Kidney tubule cell (primary cell): ENCODE measurements around the gene GPR108.

Source experiments
- DNase-seq: peaks from one replicate; pipeline ENCODE4 v3.0.0-alpha.2; 2018; ENCODE audit warnings: low spot score

The GPR108 gene

GRCh38 chr19:6737873-6738786 lies 750 bp upstream of the GPR108 start:
- DNase-seq: peak; percentile 87

GRCh38 chr19:6736917-6737283 lies 480 bp downstream of the GPR108 start:
- no peak for DNase-seq

- peak; percentile 88 for DNase-seq
Observed at GRCh38 chr19:6736169-6736916, 1.0 kb downstream of the GPR108 start.

- peak; percentile 33 for DNase-seq
Observed at GRCh38 chr19:6735181-6735911, 2.0 kb downstream of the GPR108 start.

- DNase-seq: no peak
Observed at GRCh38 chr19:6734096-6734696, 3.2 kb downstream of the GPR108 start.

GRCh38 chr19:6733338-6734095 lies 3.9 kb downstream of the GPR108 start:
- DNase-seq: no peak

- no peak for DNase-seq
Observed at GRCh38 chr19:6732803-6733337, 4.5 kb downstream of the GPR108 start.

- DNase-seq: no peak
Observed at GRCh38 chr19:6731822-6732221, 5.6 kb downstream of the GPR108 start.

- no peak for DNase-seq
Observed at GRCh38 chr19:6730941-6731670, 6.3 kb downstream of the GPR108 start.

- no peak for DNase-seq
Observed at GRCh38 chr19:6730153-6730804, 7.1 kb downstream of the GPR108 start.

GRCh38 chr19:6729573-6730152 lies 7.7 kb downstream of the GPR108 start:
- DNase-seq: no peak

- DNase-seq: no peak
Observed at GRCh38 chr19:6728346-6728745, 9.0 kb downstream of the GPR108 start.

GRCh38 chr19:6725513-6726231 lies 11.7 kb downstream of the GPR108 start:
- peak; percentile 67 for DNase-seq

- no peak for DNase-seq
Observed at GRCh38 chr19:6724631-6725492, 12.5 kb downstream of the GPR108 start.

GRCh38 chr19:6723738-6724137 lies 13.6 kb downstream of the GPR108 start:
- DNase-seq: peak; percentile 21

- DNase-seq: peak; percentile 58
Observed at GRCh38 chr19:6723108-6723618, 14.2 kb downstream of the GPR108 start.

GRCh38 chr19:6721773-6722172 lies 15.6 kb downstream of the GPR108 start:
- peak; percentile 66 for DNase-seq

GRCh38 chr19:6721138-6721474 lies 16.3 kb downstream of the GPR108 start:
- no peak for DNase-seq
